Parathyroid adenoma (tissue), 2 donors: ENCODE data around the gene PTPN22.

Experiments used
- H2AFZ ChIP-seq: fragments of 300-600 bp; sonication (generic); one replicate; pipeline ENCODE4 v1.7.0; 2017; ENCODE audit warnings: antibody characterized with exemption, mild to moderate bottlenecking
- H3K27ac ChIP-seq: fragments of 300-600 bp; sonication (generic); one replicate; pipeline ENCODE4 v1.7.0; 2017
- H3K27me3 ChIP-seq: fragments of 300-600 bp; sonication (generic); one replicate; pipeline ENCODE4 v1.7.0; 2017; ENCODE audit warnings: low read length; ENCODE audit not compliant: control insufficient read depth, insufficient read depth
- H3K36me3 ChIP-seq: fragments of 300-600 bp; sonication (generic); one replicate; pipeline ENCODE4 v1.7.0; 2017; ENCODE audit warnings: low read length; ENCODE audit not compliant: control insufficient read depth, insufficient read depth
- H3K4me1 ChIP-seq: fragments of 300-600 bp; sonication (generic); one replicate; pipeline ENCODE4 v1.7.0; 2017; ENCODE audit warnings: control low read depth
- H3K4me2 ChIP-seq: fragments of 300-600 bp; sonication (generic); one replicate; pipeline ENCODE4 v1.7.0; 2017; ENCODE audit warnings: low read length
- H3K4me3 ChIP-seq: fragments of 300-600 bp; sonication (generic); one replicate; pipeline ENCODE4 v1.7.0; 2017; ENCODE audit warnings: low read depth, low read length
- H3K79me2 ChIP-seq: fragments of 300-600 bp; sonication (generic); one replicate; pipeline ENCODE4 v1.7.0; 2017; ENCODE audit warnings: control low read depth
- H3K9ac ChIP-seq: fragments of 300-600 bp; sonication (generic); one replicate; pipeline ENCODE4 v1.7.0; 2017; ENCODE audit warnings: mild to moderate bottlenecking
- H3K9me3 ChIP-seq: fragments of 300-600 bp; sonication (generic); one replicate; pipeline ENCODE4 v1.7.0; 2017; ENCODE audit warnings: low read length; ENCODE audit not compliant: control insufficient read depth
- CTCF ChIP-seq: fragments of 300-600 bp; sonication (generic); IDR thresholded peaks from one replicate; pipeline ENCODE4 v1.7.0; 2017; ENCODE audit warnings: antibody characterized with exemption, mild to moderate bottlenecking
- donor health status: primary hyperparathyroidism.

Gene PTPN22

GRCh38 chr1:113779542-113779941, 92.0 kb downstream of the PTPN22 start:
- Histone ChIP-seq H3K27ac (no peak overlapping the region), H3K4me2 (no peak overlapping the region), H2AFZ (no peak overlapping the region), H3K4me3 (no peak overlapping the region), H3K36me3 (no peaks in the 10 kb centered on the region), H3K9ac (no peak overlapping the region), H3K4me1 (peaks cover 10% of the 10 kb centered on the region), H3K79me2 (peaks cover 11% of the 10 kb centered on the region), H3K27me3 (no peaks in the 10 kb centered on the region), H3K9me3 (no peaks in the 10 kb centered on the region)
- no peak for TF ChIP-seq CTCF

- no peak for TF ChIP-seq CTCF
- Histone ChIP-seq H3K27ac (no peak overlapping the region), H2AFZ (no peak overlapping the region), H3K9ac (no peak overlapping the region), H3K4me2 (no peak overlapping the region), H3K36me3 (no peaks in the 10 kb centered on the region), H3K4me1 (no peaks in the 10 kb centered on the region), H3K4me3 (no peak overlapping the region), H3K9me3 (no peaks in the 10 kb centered on the region), H3K27me3 (no peaks in the 10 kb centered on the region), H3K79me2 (peaks cover 11% of the 10 kb centered on the region)
Observed at GRCh38 chr1:113777561-113777960, 94.0 kb downstream of the PTPN22 start.

GRCh38 chr1:113770031-113770430, 101.5 kb downstream of the PTPN22 start:
- Histone ChIP-seq H3K9ac (no peak overlapping the region), H3K4me1 (peaks cover 2% of the 10 kb centered on the region), H3K4me2 (no peak overlapping the region), H3K79me2 (no peaks in the 10 kb centered on the region), H3K36me3 (no peaks in the 10 kb centered on the region), H3K4me3 (no peak overlapping the region), H2AFZ (no peak overlapping the region), H3K27ac (no peak overlapping the region), H3K27me3 (no peaks in the 10 kb centered on the region), H3K9me3 (no peaks in the 10 kb centered on the region)
- TF ChIP-seq CTCF = no peak

GRCh38 chr1:113769601-113769970, 101.9 kb downstream of the PTPN22 start:
- Histone ChIP-seq H3K27ac (no peak overlapping the region), H3K4me1 (peaks cover 5% of the 10 kb centered on the region), H3K27me3 (no peaks in the 10 kb centered on the region), H3K4me2 (no peak overlapping the region), H3K4me3 (no peak overlapping the region), H3K79me2 (no peaks in the 10 kb centered on the region), H3K9me3 (no peaks in the 10 kb centered on the region), H2AFZ (no peak overlapping the region), H3K36me3 (no peaks in the 10 kb centered on the region), H3K9ac (no peak overlapping the region)
- TF ChIP-seq CTCF = no peak

- Histone ChIP-seq H3K27me3 (no peaks in the 10 kb centered on the region), H3K27ac (no peak overlapping the region), H3K36me3 (no peaks in the 10 kb centered on the region), H3K9me3 (no peaks in the 10 kb centered on the region), H2AFZ (no peak overlapping the region), H3K4me1 (peaks cover 5% of the 10 kb centered on the region), H3K79me2 (no peaks in the 10 kb centered on the region), H3K4me2 (no peak overlapping the region), H3K9ac (no peak overlapping the region), H3K4me3 (no peak overlapping the region)
- no peak for TF ChIP-seq CTCF
Observed at GRCh38 chr1:113768916-113769600, 102.5 kb downstream of the PTPN22 start.
